K562 (cell line): ENCODE results near the gene COX4I2. TPM values are rescaled to one million over a fixed set of nuclear protein-coding genes. Genes with fewer than 3 reads are reported as not detected.
A peak's percentile ranks its signal among the peaks of the same experiment; 100 is the strongest.

ENCODE experiments used
- ATF7 ChIP-seq: fragments of 450-650 bp; IDR thresholded peaks from 2 replicates; pipeline ENCODE4 v1.7.1; 2014; ENCODE audit warnings: mild to moderate bottlenecking, moderate library complexity
- KDM1A ChIP-seq, 2 experiments: fragments of 450-650 bp; IDR thresholded peaks; 2 replicates each; pipeline ENCODE4 v1.6.1; 2016; ENCODE audit warnings: mild to moderate bottlenecking in 2 of 2
- MTA3 ChIP-seq: fragments of 450-650 bp; formaldehyde crosslinking; IDR thresholded peaks from 2 replicates; pipeline ENCODE4 v1.6.1; 2017; ENCODE audit warnings: mild to moderate bottlenecking, borderline replicate concordance
- NR4A1 ChIP-seq, 2 experiments: fragments of 250-450 bp in 1 of 2; fragments of 450-650 bp in 1 of 2; sonication (Bioruptor Pico) in 1 of 2; IDR thresholded peaks; 2 replicates each; pipeline versions ENCODE4 v1.4.0 to v1.6.1; 2016 to 2020; ENCODE audit warnings: mild to moderate bottlenecking in 2 of 2, missing compliant biosample characterization in 1 of 2, missing genetic modification characterization in 1 of 2, moderate library complexity in 1 of 2
- SMAD4 ChIP-seq: fragments of 250-450 bp; sonication (Bioruptor Pico); conservative IDR thresholded peaks from 2 replicates; pipeline ENCODE4 v1.8.0; 2021; ENCODE audit warnings: inconsistent platforms, mild to moderate bottlenecking, moderate library complexity
- SP1 ChIP-seq: sonication (generic); formaldehyde crosslinking; IDR thresholded peaks from 2 replicates; pipeline ENCODE4 v1.8.1; 2022; ENCODE audit warnings: mild to moderate bottlenecking, missing genetic modification reagents
- SRSF9 ChIP-seq: fragments of 200-400 bp; formaldehyde crosslinking; IDR thresholded peaks from 2 replicates; pipeline ENCODE4 v1.6.1; 2017; ENCODE audit warnings: low read depth, low read length, borderline replicate concordance
- ZNF197 ChIP-seq: fragments of 200-800 bp; sonication (Bioruptor generic); IDR thresholded peaks from 2 replicates; pipeline ENCODE4 v1.6.1; 2016; ENCODE audit warnings: low read depth, missing genetic modification characterization, missing compliant biosample characterization
- polyA plus RNA-seq, 8 experiments: library from polyadenylated mRNA; depleted of rRNA in 4 of 8; stranded (reverse) in 5 of 8; unstranded in 3 of 8; fragments of >200 nt; fragmentation: Nextera tagmentation in 2 of 8; fragmentation: Illumina TruSeq in 1 of 8; extraction: Ambion mirVana in 2 of 8; extraction: Trizol in 1 of 8; gene quantifications; 2 replicates each; pipeline versions ENCODE4 v1.2.1 to v1.2.3, GENCODE V29; 2011 to 2014; ENCODE audit warnings: inconsistent platforms in 1 of 8, missing spikeins in 1 of 8
- total RNA-seq, 7 experiments: library from RNA; depleted of rRNA in 6 of 7; stranded (reverse); fragments of >200 nt in 6 of 7; fragmentation: Illumina TruSeq in 2 of 7; extraction: Trizol in 2 of 7; gene quantifications; 2 replicates each; pipeline versions ENCODE4 v1.2.1 to v1.2.3, GENCODE V29; 2011 to 2021; ENCODE audit warnings: low replicate concordance in 1 of 7
- TF ChIP-seq, protein P1 (sequence below): fragments of 250-450 bp; sonication (Bioruptor Pico); IDR thresholded peaks from 2 replicates; pipeline ENCODE4 v1.5.0; 2021
- TF ChIP-seq, protein P2 (sequence below): sonication (generic); formaldehyde crosslinking; IDR thresholded peaks from 2 replicates; pipeline ENCODE4 v1.9.0; 2022; ENCODE audit warnings: mild to moderate bottlenecking, missing genetic modification reagents
- TF ChIP-seq, protein P3 (sequence below): fragments of 200-800 bp; sonication (Bioruptor generic); IDR thresholded peaks from 2 replicates; pipeline ENCODE4 v1.6.1; 2016; ENCODE audit warnings: missing genetic modification characterization, missing compliant biosample characterization
- TF ChIP-seq, protein P4 (sequence below): sonication (generic); formaldehyde crosslinking; IDR thresholded peaks from 2 replicates; pipeline ENCODE4 v1.8.0; 2022; ENCODE audit warnings: missing genetic modification reagents, mild to moderate bottlenecking, moderate library complexity, borderline replicate concordance
- TF ChIP-seq, protein P5 (sequence below): IDR thresholded peaks from 2 replicates; pipeline ENCODE4 v1.6.1; 2011; ENCODE audit warnings: borderline replicate concordance, low read depth, mild to moderate bottlenecking, moderate library complexity, low read length; ENCODE audit not compliant: insufficient read depth, poor library complexity, severe bottlenecking

Gene COX4I2
- total and polyA plus RNA-seq, 9 of the 15 experiments (the other 6 are each of a cell fraction or from before 2014, with no cell fraction given), result not detected

DNA sequence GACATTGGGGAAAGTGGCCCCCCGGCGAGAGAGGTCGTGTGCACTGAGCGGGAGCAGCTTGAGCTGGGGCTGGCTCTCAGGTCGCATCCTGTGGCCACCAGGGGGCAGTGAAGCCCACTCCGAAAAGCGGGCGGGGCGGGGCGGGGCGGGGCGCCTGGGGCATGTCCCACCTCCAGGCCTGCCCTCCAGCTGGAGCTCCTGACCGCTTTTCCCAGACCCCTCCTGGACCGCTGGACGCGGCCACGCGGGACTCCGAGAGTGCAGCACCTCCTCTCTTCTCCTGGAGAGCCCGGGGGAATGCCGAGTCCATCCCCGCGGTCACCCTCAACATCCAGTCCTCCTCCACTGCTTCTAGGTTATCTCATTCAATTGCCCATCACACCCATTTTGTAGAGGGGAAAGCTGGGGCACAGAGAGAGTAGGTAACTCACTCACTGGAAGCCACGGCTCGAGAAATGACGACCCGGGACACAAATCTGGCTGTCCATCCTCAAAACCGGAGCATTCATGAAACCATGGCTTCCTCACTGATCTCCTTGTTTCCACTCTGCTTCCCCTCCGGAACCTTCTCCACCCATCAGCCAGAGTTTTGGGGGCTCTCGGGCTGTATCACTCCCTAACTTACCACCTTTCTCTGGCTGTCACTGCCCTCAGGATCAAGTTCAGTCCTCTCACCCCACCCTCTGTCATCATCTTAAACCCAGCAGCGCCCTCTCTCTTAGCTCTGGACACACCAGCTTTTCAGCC lies 24.1 kb downstream of the COX4I2 start (continued):
- TF ChIP-seq NR4A1 (CRISPR knock-in tag; IDR thresholded peaks at IDR 0.05), result no peak
- TF ChIP-seq NR4A1 (tag; IDR thresholded peaks at IDR 0.05), result no peak
- TF ChIP-seq, protein P1, sequence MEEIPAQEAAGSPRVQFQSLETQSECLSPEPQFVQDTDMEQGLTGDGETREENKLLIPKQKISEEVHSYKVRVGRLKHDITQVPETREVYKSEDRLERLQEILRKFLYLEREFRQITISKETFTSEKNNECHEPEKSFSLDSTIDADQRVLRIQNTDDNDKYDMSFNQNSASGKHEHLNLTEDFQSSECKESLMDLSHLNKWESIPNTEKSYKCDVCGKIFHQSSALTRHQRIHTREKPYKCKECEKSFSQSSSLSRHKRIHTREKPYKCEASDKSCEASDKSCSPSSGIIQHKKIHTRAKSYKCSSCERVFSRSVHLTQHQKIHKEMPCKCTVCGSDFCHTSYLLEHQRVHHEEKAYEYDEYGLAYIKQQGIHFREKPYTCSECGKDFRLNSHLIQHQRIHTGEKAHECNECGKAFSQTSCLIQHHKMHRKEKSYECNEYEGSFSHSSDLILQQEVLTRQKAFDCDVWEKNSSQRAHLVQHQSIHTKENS, result no peak
- TF ChIP-seq, protein P2, sequence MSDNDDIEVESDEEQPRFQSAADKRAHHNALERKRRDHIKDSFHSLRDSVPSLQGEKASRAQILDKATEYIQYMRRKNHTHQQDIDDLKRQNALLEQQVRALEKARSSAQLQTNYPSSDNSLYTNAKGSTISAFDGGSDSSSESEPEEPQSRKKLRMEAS, result peak; percentile 43; the same call in 1 of the 2 replicates
- TF ChIP-seq, protein P3, sequence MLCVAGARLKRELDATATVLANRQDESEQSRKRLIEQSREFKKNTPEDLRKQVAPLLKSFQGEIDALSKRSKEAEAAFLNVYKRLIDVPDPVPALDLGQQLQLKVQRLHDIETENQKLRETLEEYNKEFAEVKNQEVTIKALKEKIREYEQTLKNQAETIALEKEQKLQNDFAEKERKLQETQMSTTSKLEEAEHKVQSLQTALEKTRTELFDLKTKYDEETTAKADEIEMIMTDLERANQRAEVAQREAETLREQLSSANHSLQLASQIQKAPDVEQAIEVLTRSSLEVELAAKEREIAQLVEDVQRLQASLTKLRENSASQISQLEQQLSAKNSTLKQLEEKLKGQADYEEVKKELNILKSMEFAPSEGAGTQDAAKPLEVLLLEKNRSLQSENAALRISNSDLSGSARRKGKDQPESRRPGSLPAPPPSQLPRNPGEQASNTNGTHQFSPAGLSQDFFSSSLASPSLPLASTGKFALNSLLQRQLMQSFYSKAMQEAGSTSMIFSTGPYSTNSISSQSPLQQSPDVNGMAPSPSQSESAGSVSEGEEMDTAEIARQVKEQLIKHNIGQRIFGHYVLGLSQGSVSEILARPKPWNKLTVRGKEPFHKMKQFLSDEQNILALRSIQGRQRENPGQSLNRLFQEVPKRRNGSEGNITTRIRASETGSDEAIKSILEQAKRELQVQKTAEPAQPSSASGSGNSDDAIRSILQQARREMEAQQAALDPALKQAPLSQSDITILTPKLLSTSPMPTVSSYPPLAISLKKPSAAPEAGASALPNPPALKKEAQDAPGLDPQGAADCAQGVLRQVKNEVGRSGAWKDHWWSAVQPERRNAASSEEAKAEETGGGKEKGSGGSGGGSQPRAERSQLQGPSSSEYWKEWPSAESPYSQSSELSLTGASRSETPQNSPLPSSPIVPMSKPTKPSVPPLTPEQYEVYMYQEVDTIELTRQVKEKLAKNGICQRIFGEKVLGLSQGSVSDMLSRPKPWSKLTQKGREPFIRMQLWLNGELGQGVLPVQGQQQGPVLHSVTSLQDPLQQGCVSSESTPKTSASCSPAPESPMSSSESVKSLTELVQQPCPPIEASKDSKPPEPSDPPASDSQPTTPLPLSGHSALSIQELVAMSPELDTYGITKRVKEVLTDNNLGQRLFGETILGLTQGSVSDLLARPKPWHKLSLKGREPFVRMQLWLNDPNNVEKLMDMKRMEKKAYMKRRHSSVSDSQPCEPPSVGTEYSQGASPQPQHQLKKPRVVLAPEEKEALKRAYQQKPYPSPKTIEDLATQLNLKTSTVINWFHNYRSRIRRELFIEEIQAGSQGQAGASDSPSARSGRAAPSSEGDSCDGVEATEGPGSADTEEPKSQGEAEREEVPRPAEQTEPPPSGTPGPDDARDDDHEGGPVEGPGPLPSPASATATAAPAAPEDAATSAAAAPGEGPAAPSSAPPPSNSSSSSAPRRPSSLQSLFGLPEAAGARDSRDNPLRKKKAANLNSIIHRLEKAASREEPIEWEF (CRISPR knock-in tag), result no peak
- TF ChIP-seq, protein P4, sequence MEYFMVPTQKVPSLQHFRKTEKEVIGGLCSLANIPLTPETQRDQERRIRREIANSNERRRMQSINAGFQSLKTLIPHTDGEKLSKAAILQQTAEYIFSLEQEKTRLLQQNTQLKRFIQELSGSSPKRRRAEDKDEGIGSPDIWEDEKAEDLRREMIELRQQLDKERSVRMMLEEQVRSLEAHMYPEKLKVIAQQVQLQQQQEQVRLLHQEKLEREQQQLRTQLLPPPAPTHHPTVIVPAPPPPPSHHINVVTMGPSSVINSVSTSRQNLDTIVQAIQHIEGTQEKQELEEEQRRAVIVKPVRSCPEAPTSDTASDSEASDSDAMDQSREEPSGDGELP, result peak; percentile 98
- TF ChIP-seq MTA3, result peak; percentile 81; the same call in 1 of the 2 replicates
- peak; percentile 70 for TF ChIP-seq ATF7
- peak; percentile 72 to 83 for TF ChIP-seq KDM1A (IDR thresholded peaks at IDR 0.05)
- peak; percentile 67; the same call in 1 of the 2 replicates for TF ChIP-seq SMAD4 (CRISPR knock-in tag)
- 0 out of 2 replicates have a peak, but pooled peaks have one; percentile 41 for TF ChIP-seq ZNF197 (CRISPR knock-in tag)
- TF ChIP-seq SRSF9, result no peak
- peak; percentile 76; the same call in 1 of the 2 replicates for TF ChIP-seq SP1 (CRISPR knock-in tag)
- TF ChIP-seq, protein P5, sequence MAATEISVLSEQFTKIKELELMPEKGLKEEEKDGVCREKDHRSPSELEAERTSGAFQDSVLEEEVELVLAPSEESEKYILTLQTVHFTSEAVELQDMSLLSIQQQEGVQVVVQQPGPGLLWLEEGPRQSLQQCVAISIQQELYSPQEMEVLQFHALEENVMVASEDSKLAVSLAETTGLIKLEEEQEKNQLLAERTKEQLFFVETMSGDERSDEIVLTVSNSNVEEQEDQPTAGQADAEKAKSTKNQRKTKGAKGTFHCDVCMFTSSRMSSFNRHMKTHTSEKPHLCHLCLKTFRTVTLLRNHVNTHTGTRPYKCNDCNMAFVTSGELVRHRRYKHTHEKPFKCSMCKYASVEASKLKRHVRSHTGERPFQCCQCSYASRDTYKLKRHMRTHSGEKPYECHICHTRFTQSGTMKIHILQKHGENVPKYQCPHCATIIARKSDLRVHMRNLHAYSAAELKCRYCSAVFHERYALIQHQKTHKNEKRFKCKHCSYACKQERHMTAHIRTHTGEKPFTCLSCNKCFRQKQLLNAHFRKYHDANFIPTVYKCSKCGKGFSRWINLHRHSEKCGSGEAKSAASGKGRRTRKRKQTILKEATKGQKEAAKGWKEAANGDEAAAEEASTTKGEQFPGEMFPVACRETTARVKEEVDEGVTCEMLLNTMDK, result peak; percentile 85
